ENCODE results near the gene SLC38A2.

DNA sequence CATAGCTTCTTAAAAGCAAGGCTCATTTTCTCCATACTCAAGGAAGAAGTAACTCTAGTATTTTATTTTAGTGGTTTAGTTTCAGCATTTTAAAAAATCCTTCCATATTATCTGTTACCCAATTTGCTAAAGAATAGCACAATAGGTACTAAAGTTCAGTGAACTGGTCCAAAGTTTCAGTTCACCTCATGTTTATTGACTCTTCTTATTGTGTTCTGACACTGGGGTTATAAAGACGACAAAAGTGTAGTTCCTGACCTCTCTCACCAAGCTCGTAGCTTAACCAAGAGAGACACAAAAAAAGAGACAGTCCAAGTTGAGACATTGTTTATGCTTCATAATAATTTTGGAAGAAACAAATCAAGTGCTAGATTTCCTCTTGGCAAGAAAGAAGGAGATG, 40.8 kb upstream of the SLC38A2 start:
- TF ChIP-seq, protein P1, sequence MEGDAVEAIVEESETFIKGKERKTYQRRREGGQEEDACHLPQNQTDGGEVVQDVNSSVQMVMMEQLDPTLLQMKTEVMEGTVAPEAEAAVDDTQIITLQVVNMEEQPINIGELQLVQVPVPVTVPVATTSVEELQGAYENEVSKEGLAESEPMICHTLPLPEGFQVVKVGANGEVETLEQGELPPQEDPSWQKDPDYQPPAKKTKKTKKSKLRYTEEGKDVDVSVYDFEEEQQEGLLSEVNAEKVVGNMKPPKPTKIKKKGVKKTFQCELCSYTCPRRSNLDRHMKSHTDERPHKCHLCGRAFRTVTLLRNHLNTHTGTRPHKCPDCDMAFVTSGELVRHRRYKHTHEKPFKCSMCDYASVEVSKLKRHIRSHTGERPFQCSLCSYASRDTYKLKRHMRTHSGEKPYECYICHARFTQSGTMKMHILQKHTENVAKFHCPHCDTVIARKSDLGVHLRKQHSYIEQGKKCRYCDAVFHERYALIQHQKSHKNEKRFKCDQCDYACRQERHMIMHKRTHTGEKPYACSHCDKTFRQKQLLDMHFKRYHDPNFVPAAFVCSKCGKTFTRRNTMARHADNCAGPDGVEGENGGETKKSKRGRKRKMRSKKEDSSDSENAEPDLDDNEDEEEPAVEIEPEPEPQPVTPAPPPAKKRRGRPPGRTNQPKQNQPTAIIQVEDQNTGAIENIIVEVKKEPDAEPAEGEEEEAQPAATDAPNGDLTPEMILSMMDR (IDR thresholded peaks at IDR 0.05), result no peak
- TF ChIP-seq POLR2A (IDR thresholded peaks at IDR 0.05), result no peak

Data from lower leg skin (tissue), 3 donors.